Measurements from ENCODE around the gene MAP3K10. TPM values are rescaled to one million over a fixed set of nuclear protein-coding genes. Genes with fewer than 3 reads are reported as not detected.

Gene MAP3K10
- polyA plus RNA-seq, 1 donor from 2014 or later, result 18.3 TPM

GRCh38 chr19:40159744-40160143 is 31.5 kb upstream of the MAP3K10 start:
- H3K27me3 ChIP-seq (ENCODE audit: insufficient read depth, low read depth, low read length), result no peaks in the 10 kb centered on the region
- H2AFZ ChIP-seq (ENCODE audit: low read depth, low read length), result no peak overlapping the region
- no peaks in the 10 kb centered on the region for H3K79me2 ChIP-seq (replicated peaks; ENCODE audit: insufficient read depth, low read length)

GRCh38 chr19:40162104-40162503 is 29.1 kb upstream of the MAP3K10 start:
- no peak overlapping the region for H3K9ac ChIP-seq (ENCODE audit: low read length)
- H3K27me3 ChIP-seq (ENCODE audit: insufficient read depth, low read depth, low read length), result no peaks in the 10 kb centered on the region
- no peaks in the 10 kb centered on the region for H3K9me2 ChIP-seq (ENCODE audit: insufficient read depth, low read length)
- no peak overlapping the region for H3K4me3 ChIP-seq (ENCODE audit: low read length)
- H3K79me2 ChIP-seq (replicated peaks; ENCODE audit: insufficient read depth, low read length), result no peaks in the 10 kb centered on the region
- H3K9me3 ChIP-seq (ENCODE audit: low read length), result no peaks in the 10 kb centered on the region
- H3K4me2 ChIP-seq (ENCODE audit: low read length), result no peak overlapping the region
- H3F3A ChIP-seq (ENCODE audit: insufficient read depth, low read length, poor library complexity, severe bottlenecking), result no peaks in the 10 kb centered on the region
- no peaks in the 10 kb centered on the region for H3K36me3 ChIP-seq (ENCODE audit: insufficient read depth, low read length)
- no peaks in the 10 kb centered on the region for H4K20me1 ChIP-seq (ENCODE audit: insufficient read depth)
- no peak overlapping the region for H3K27ac ChIP-seq (ENCODE audit: low read length)
- H2AFZ ChIP-seq (ENCODE audit: low read depth, low read length), result no peak overlapping the region
- TF ChIP-seq EZH2 (IDR thresholded peaks at IDR 0.05; ENCODE audit: borderline replicate concordance, insufficient read depth, low read length, poor library complexity, severe bottlenecking), result no peak

More at GRCh38 chr19:40159744-40160143, 31.5 kb upstream of the MAP3K10 start:
- no peak overlapping the region for H3K9ac ChIP-seq (ENCODE audit: low read length)
- no peaks in the 10 kb centered on the region for H3F3A ChIP-seq (ENCODE audit: insufficient read depth, low read length, poor library complexity, severe bottlenecking)
- H4K20me1 ChIP-seq (ENCODE audit: insufficient read depth), result no peaks in the 10 kb centered on the region
- TF ChIP-seq EP300 (conservative IDR thresholded peaks at IDR 0.05; ENCODE audit: poor library complexity, severe bottlenecking) (no peak), RAD21 (conservative IDR thresholded peaks at IDR 0.05) (no peak), CTCF (IDR thresholded peaks at IDR 0.05; ENCODE audit: poor library complexity, severe bottlenecking) (no peak), EZH2 (IDR thresholded peaks at IDR 0.05; ENCODE audit: borderline replicate concordance, insufficient read depth, low read length, poor library complexity, severe bottlenecking) (no peak), SMC3 (conservative IDR thresholded peaks at IDR 0.05; ENCODE audit: poor library complexity) (no peak), TAF1 (IDR thresholded peaks at IDR 0.05; ENCODE audit: low read depth) (no peak), POLR2AphosphoS5 (IDR thresholded peaks at IDR 0.05) (no peak)
- no peak overlapping the region for H3K27ac ChIP-seq (ENCODE audit: low read length)
- H3K9me2 ChIP-seq (ENCODE audit: insufficient read depth, low read length), result no peaks in the 10 kb centered on the region
- H3K4me2 ChIP-seq (ENCODE audit: low read length), result no peak overlapping the region
- H3K4me3 ChIP-seq (ENCODE audit: low read length), result no peak overlapping the region
- no peaks in the 10 kb centered on the region for H3K36me3 ChIP-seq (ENCODE audit: insufficient read depth, low read length)
- H3K9me3 ChIP-seq (ENCODE audit: low read length), result no peaks in the 10 kb centered on the region

- Histone ChIP-seq H2AFZ (ENCODE audit: low read depth, low read length) (no peak overlapping the region), H3K79me2 (replicated peaks; ENCODE audit: insufficient read depth, low read length) (no peaks in the 10 kb centered on the region), H3K9me3 (ENCODE audit: low read length) (no peaks in the 10 kb centered on the region), H3K9me2 (ENCODE audit: insufficient read depth, low read length) (no peaks in the 10 kb centered on the region), H3K27ac (ENCODE audit: low read length) (no peak overlapping the region), H3K27me3 (ENCODE audit: insufficient read depth, low read depth, low read length) (no peaks in the 10 kb centered on the region), H3K36me3 (ENCODE audit: insufficient read depth, low read length) (no peaks in the 10 kb centered on the region), H3F3A (ENCODE audit: insufficient read depth, low read length, poor library complexity, severe bottlenecking) (no peaks in the 10 kb centered on the region), H4K20me1 (ENCODE audit: insufficient read depth) (no peaks in the 10 kb centered on the region), H3K4me3 (ENCODE audit: low read length) (no peak overlapping the region), H3K9ac (ENCODE audit: low read length) (no peak overlapping the region), H3K4me2 (ENCODE audit: low read length) (no peak overlapping the region)
- no peak for TF ChIP-seq EZH2 (IDR thresholded peaks at IDR 0.05; ENCODE audit: borderline replicate concordance, insufficient read depth, low read length, poor library complexity, severe bottlenecking)
Measured at GRCh38 chr19:40163541-40164129, 27.6 kb upstream of the MAP3K10 start.

Measured in neural cell (in vitro differentiated cells).